Measurements from ENCODE around the gene ODAD3. TPM values are rescaled to one million over a fixed set of nuclear protein-coding genes. Genes with fewer than 3 reads are reported as not detected.

ODAD3 gene
- total RNA-seq, 2 experiments from 2014 or later = 0.47 to 0.70 TPM

- H3K4me3 Mint-ChIP-seq = no peak overlapping the region
- intact Hi-C loops (cut with micrococcal nuclease) = no loop called here
- POLR2A ChIA-PET = interaction anchor here (0.6 to 6.1 kb wide), 3 partner anchors 43 to 117 kb away, joined by 3 to 26 read pairs (median 3); no protein-coding TSS in a partner anchor
- no peaks in the 10 kb centered on the region for H3K36me3 Mint-ChIP-seq (ENCODE audit: low read depth)
- peaks cover 31% of the 10 kb centered on the region for H3K4me1 Mint-ChIP-seq (ENCODE audit: low read depth)
- no peak for DNase-seq
- ATAC-seq = no peak
- CTCF ChIA-PET = interaction anchor here (1.0 to 2.8 kb wide), 3 partner anchors 11 to 59 kb away, joined by 3 to 11 read pairs (median 3); partner anchors contain the start of genes ODAD3 and PRKCSH
- H3K27me3 Mint-ChIP-seq = peaks cover 45% of the 10 kb centered on the region
- TF ChIP-seq CTCF (IDR thresholded peaks at IDR 0.05) = no peak
- no peak overlapping the region for H3K27ac Mint-ChIP-seq
- H3K9me3 Mint-ChIP-seq = no peaks in the 10 kb centered on the region
Measured at GRCh38 chr19:11423791-11424181, 11.1 kb downstream of the ODAD3 start.

- no peak for TF ChIP-seq CTCF (IDR thresholded peaks at IDR 0.05)
- no peak for ATAC-seq
- no peak overlapping the region for H3K27ac Mint-ChIP-seq
- peaks cover 48% of the 10 kb centered on the region for H3K27me3 Mint-ChIP-seq
- ChIA-PET CTCF (interaction anchor here (1.0 to 4.6 kb wide), 4 partner anchors 12 to 59 kb away, joined by 3 to 29 read pairs (median 7); partner anchors contain the start of genes ODAD3 and PRKCSH), POLR2A (interaction anchor here (0.6 to 6.1 kb wide), 6 partner anchors 12 to 461 kb away, joined by 3 to 26 read pairs (median 4); partner anchors contain the start of genes ODAD3 and PRKCSH)
- H3K4me1 Mint-ChIP-seq (ENCODE audit: low read depth) = peaks cover 31% of the 10 kb centered on the region
- intact Hi-C loops (cut with micrococcal nuclease) = no loop called here
- H3K36me3 Mint-ChIP-seq (ENCODE audit: low read depth) = no peaks in the 10 kb centered on the region
- DNase-seq = no peak
- no peaks in the 10 kb centered on the region for H3K9me3 Mint-ChIP-seq
- H3K4me3 Mint-ChIP-seq = peak overlapping the region; percentile 65
Measured at GRCh38 chr19:11423164-11423790, 11.6 kb downstream of the ODAD3 start.

- Mint-ChIP-seq H3K4me1 (ENCODE audit: low read depth) (peaks cover 31% of the 10 kb centered on the region), H3K36me3 (ENCODE audit: low read depth) (no peaks in the 10 kb centered on the region), H3K27me3 (peaks cover 54% of the 10 kb centered on the region), H3K27ac (no peak overlapping the region), H3K4me3 (peak overlapping the region; percentile 65), H3K9me3 (no peaks in the 10 kb centered on the region)
- ChIA-PET POLR2A (interaction anchor here (0.7 to 6.1 kb wide), 9 partner anchors 13 to 460 kb away, joined by 3 to 26 read pairs (median 4); partner anchors contain the start of genes EPOR, ODAD3, PRKCSH and SWSAP1), CTCF (interaction anchor here (0.6 to 4.6 kb wide), 6 partner anchors 11 to 76 kb away, joined by 3 to 29 read pairs (median 4); partner anchors contain the start of genes CCDC159, ODAD3, PRKCSH and TMEM205)
- ATAC-seq = peak; percentile 77
- no peak for TF ChIP-seq CTCF (IDR thresholded peaks at IDR 0.05)
- peak; percentile 87 for DNase-seq
- intact Hi-C loops (cut with micrococcal nuclease) = no loop called here
Measured at GRCh38 chr19:11422163-11423065, 12.5 kb downstream of the ODAD3 start.

- Mint-ChIP-seq H3K4me1 (ENCODE audit: low read depth) (peaks cover 31% of the 10 kb centered on the region), H3K27me3 (peaks cover 54% of the 10 kb centered on the region), H3K36me3 (ENCODE audit: low read depth) (no peaks in the 10 kb centered on the region), H3K4me3 (peak overlapping the region; percentile 65), H3K9me3 (no peaks in the 10 kb centered on the region), H3K27ac (no peak overlapping the region)
- DNase-seq (peak; percentile 76), ATAC-seq (peak; percentile 74)
- ChIA-PET POLR2A (interaction anchor here (0.9 to 6.1 kb wide), 7 partner anchors 14 to 61 kb away, joined by 3 to 26 read pairs (median 4); partner anchors contain the start of genes EPOR, ODAD3 and PRKCSH), CTCF (interaction anchor here (0.6 to 4.6 kb wide), 6 partner anchors 10 to 75 kb away, joined by 3 to 29 read pairs (median 4); partner anchors contain the start of genes CCDC159, ODAD3, PRKCSH and TMEM205)
- intact Hi-C loops (cut with micrococcal nuclease) = no loop called here
- TF ChIP-seq CTCF (IDR thresholded peaks at IDR 0.05) = no peak
Measured at GRCh38 chr19:11421371-11422098, 13.4 kb downstream of the ODAD3 start.

Measured in activated CD8-positive, alpha-beta T cell treated with anti-CD3 and anti-CD28 coated beads for 36 hours (primary cell).